HepG2 (cell line): ENCODE data around the gene SMOC1. TPM values are rescaled to one million over a fixed set of nuclear protein-coding genes. Genes with fewer than 3 reads are reported as not detected.

ENCODE experiments used
- HOXA7 ChIP-seq: sonication (generic); formaldehyde crosslinking; IDR thresholded peaks from 2 replicates; pipeline ENCODE4 v1.8.1; 2022; ENCODE audit warnings: mild to moderate bottlenecking, missing genetic modification reagents, moderate library complexity
- JARID2 ChIP-seq: sonication (generic); formaldehyde crosslinking; IDR thresholded peaks from 2 replicates; pipeline ENCODE4 v1.8.1; 2023; ENCODE audit warnings: missing genetic modification reagents, inconsistent platforms; ENCODE audit not compliant: insufficient replicate concordance
- MAZ ChIP-seq, 2 experiments: sonication (generic) in 1 of 2; formaldehyde crosslinking in 1 of 2; IDR thresholded peaks; 2 replicates each; pipeline versions ENCODE4 v1.5.0 to v1.6.1; 2012 to 2020; ENCODE audit warnings: low read depth in 2 of 2, mild to moderate bottlenecking in 2 of 2, borderline replicate concordance in 1 of 2, improper control_type of control experiment in 1 of 2, low read length in 1 of 2, missing genetic modification reagents in 1 of 2, moderate library complexity in 1 of 2
- MXI1 ChIP-seq: IDR thresholded peaks from 3 replicates; pipeline ENCODE4 v1.6.1; 2012; ENCODE audit warnings: low read depth, low read length, inconsistent platforms, borderline replicate concordance
- NPAS2 ChIP-seq: sonication (generic); formaldehyde crosslinking; IDR thresholded peaks from 2 replicates; pipeline ENCODE4 v1.8.0; 2022; ENCODE audit warnings: mild to moderate bottlenecking, missing genetic modification reagents, borderline replicate concordance
- ONECUT2 ChIP-seq: sonication (generic); formaldehyde crosslinking; IDR thresholded peaks from 2 replicates; pipeline ENCODE4 v1.4.0; 2020; ENCODE audit warnings: missing genetic modification reagents
- PHF5A ChIP-seq: IDR thresholded peaks from one replicate; pipeline ENCODE4 v1.6.1; 2018; ENCODE audit warnings: low read depth, missing genetic modification reagents; ENCODE audit not compliant: unreplicated experiment
- SRY ChIP-seq: sonication (generic); formaldehyde crosslinking; IDR thresholded peaks from 2 replicates; pipeline ENCODE4 v1.8.0; 2022; ENCODE audit warnings: mild to moderate bottlenecking, missing genetic modification reagents
- TBL1XR1 ChIP-seq: fragments of 150-350 bp; IDR thresholded peaks from 2 replicates; pipeline ENCODE4 v1.6.1; 2014; ENCODE audit warnings: borderline replicate concordance, low read length; ENCODE audit not compliant: partially characterized antibody
- TEF ChIP-seq: sonication (generic); formaldehyde crosslinking; IDR thresholded peaks from 2 replicates; pipeline ENCODE4 v1.5.0; 2020; ENCODE audit warnings: missing genetic modification reagents
- TGIF2 ChIP-seq: IDR thresholded peaks from 2 replicates; pipeline ENCODE4 v1.6.1; 2016; ENCODE audit warnings: control low read depth, missing compliant biosample characterization
- THYN1 ChIP-seq: sonication (generic); formaldehyde crosslinking; IDR thresholded peaks from 2 replicates; pipeline ENCODE4 v1.8.1; 2023; ENCODE audit warnings: low read depth, mild to moderate bottlenecking, moderate library complexity, missing genetic modification reagents, borderline replicate concordance
- ZNF317 ChIP-seq: sonication (generic); formaldehyde crosslinking; IDR thresholded peaks from 2 replicates; pipeline ENCODE4 v1.5.0; 2020; ENCODE audit warnings: mild to moderate bottlenecking, missing genetic modification reagents
- ZNF512B ChIP-seq: sonication (generic); formaldehyde crosslinking; IDR thresholded peaks from 2 replicates; pipeline ENCODE4 v1.5.1; 2020; ENCODE audit warnings: missing genetic modification reagents, mild to moderate bottlenecking, borderline replicate concordance
- ZNF567 ChIP-seq: sonication (generic); formaldehyde crosslinking; IDR thresholded peaks from 2 replicates; pipeline ENCODE4 v1.8.1; 2023; ENCODE audit warnings: mild to moderate bottlenecking, missing genetic modification reagents, borderline replicate concordance
- ZNF569 ChIP-seq: sonication (generic); formaldehyde crosslinking; IDR thresholded peaks from 2 replicates; pipeline ENCODE4 v1.5.0; 2020; ENCODE audit warnings: mild to moderate bottlenecking, missing genetic modification reagents, moderate library complexity, borderline replicate concordance
- ZNF746 ChIP-seq: sonication (generic); formaldehyde crosslinking; IDR thresholded peaks from 2 replicates; pipeline ENCODE4 v1.8.0; 2022; ENCODE audit warnings: mild to moderate bottlenecking, missing genetic modification reagents
- ZSCAN30 ChIP-seq: sonication (generic); formaldehyde crosslinking; IDR thresholded peaks from 2 replicates; pipeline ENCODE4 v1.5.0; 2020; ENCODE audit warnings: mild to moderate bottlenecking, missing genetic modification reagents
- polyA plus RNA-seq, 8 experiments: library from polyadenylated mRNA; depleted of rRNA in 3 of 8; stranded (reverse) in 7 of 8; unstranded in 1 of 8; fragments of >200 nt; fragmentation: Illumina TruSeq in 4 of 8; extraction: Trizol in 4 of 8; gene quantifications; 2 replicates each; pipeline versions ENCODE4 v1.2.1 to v1.2.3, GENCODE V29; 2011 to 2016; ENCODE audit warnings: low read depth in 4 of 8, missing spikeins in 1 of 8, mixed read lengths in 1 of 8; ENCODE audit not compliant: insufficient read depth in 1 of 8
- total RNA-seq, 5 experiments: library from RNA; depleted of rRNA; stranded (reverse); fragments of >200 nt; fragmentation: Illumina TruSeq; extraction: Trizol; gene quantifications; 2 replicates each; pipeline ENCODE4 v1.2.3, GENCODE V29; 2016; ENCODE audit warnings: low read depth in 1 of 5
- TF ChIP-seq, protein P1 (sequence below): sonication (generic); formaldehyde crosslinking; IDR thresholded peaks from 2 replicates; pipeline ENCODE4 v1.9.0; 2022; ENCODE audit warnings: low read depth, missing genetic modification reagents
- TF ChIP-seq, protein P2 (sequence below): IDR thresholded peaks from 2 replicates; pipeline ENCODE4 v1.6.1; 2018; ENCODE audit warnings: missing genetic modification reagents
- TF ChIP-seq, protein P3 (sequence below): sonication (generic); formaldehyde crosslinking; IDR thresholded peaks from 2 replicates; pipeline ENCODE4 v1.4.0; 2020; ENCODE audit warnings: missing genetic modification reagents, borderline replicate concordance

Gene SMOC1
- total and polyA plus RNA-seq, 2 of the 13 experiments (the other 11 are each of a cell fraction or from before 2014, with no cell fraction given): 17.8 to 35.6 TPM

GRCh38 chr14:70073924-70074566 is 194.8 kb downstream of the SMOC1 start (continued):
- TF ChIP-seq TEF (CRISPR knock-in tag) (no peak), ZNF569 (CRISPR knock-in tag) (no peak), TBL1XR1 (no peak), ZNF317 (CRISPR knock-in tag) (no peak), ONECUT2 (CRISPR knock-in tag) (no peak), ZNF512B (CRISPR knock-in tag) (no peak), ZNF746 (CRISPR knock-in tag) (no peak), SRY (CRISPR knock-in tag) (no peak), THYN1 (CRISPR knock-in tag) (no peak), MAZ (IDR thresholded peaks at IDR 0.05; ENCODE audit: borderline replicate concordance, low read depth, low read length) (no peak), MAZ (CRISPR knock-in tag; IDR thresholded peaks at IDR 0.05; ENCODE audit: low read depth) (no peak), MXI1 (no peak), ZSCAN30 (CRISPR knock-in tag) (no peak), TGIF2 (CRISPR knock-in tag) (peak; percentile 71), PHF5A (CRISPR knock-in tag) (no peak), JARID2 (CRISPR knock-in tag) (no peak), NPAS2 (CRISPR knock-in tag) (no peak), HOXA7 (CRISPR knock-in tag) (no peak), ZNF567 (CRISPR knock-in tag) (no peak)
- TF ChIP-seq, protein P1, sequence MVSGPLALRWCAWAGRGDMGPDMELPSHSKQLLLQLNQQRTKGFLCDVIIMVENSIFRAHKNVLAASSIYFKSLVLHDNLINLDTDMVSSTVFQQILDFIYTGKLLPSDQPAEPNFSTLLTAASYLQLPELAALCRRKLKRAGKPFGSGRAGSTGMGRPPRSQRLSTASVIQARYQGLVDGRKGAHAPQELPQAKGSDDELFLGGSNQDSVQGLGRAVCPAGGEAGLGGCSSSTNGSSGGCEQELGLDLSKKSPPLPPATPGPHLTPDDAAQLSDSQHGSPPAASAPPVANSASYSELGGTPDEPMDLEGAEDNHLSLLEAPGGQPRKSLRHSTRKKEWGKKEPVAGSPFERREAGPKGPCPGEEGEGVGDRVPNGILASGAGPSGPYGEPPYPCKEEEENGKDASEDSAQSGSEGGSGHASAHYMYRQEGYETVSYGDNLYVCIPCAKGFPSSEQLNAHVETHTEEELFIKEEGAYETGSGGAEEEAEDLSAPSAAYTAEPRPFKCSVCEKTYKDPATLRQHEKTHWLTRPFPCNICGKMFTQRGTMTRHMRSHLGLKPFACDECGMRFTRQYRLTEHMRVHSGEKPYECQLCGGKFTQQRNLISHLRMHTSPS (CRISPR knock-in tag): no peak
- TF ChIP-seq, protein P2, sequence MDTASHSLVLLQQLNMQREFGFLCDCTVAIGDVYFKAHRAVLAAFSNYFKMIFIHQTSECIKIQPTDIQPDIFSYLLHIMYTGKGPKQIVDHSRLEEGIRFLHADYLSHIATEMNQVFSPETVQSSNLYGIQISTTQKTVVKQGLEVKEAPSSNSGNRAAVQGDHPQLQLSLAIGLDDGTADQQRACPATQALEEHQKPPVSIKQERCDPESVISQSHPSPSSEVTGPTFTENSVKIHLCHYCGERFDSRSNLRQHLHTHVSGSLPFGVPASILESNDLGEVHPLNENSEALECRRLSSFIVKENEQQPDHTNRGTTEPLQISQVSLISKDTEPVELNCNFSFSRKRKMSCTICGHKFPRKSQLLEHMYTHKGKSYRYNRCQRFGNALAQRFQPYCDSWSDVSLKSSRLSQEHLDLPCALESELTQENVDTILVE (CRISPR knock-in tag): peak; percentile 73; the same call in 1 of the 2 replicates
- TF ChIP-seq, protein P3, sequence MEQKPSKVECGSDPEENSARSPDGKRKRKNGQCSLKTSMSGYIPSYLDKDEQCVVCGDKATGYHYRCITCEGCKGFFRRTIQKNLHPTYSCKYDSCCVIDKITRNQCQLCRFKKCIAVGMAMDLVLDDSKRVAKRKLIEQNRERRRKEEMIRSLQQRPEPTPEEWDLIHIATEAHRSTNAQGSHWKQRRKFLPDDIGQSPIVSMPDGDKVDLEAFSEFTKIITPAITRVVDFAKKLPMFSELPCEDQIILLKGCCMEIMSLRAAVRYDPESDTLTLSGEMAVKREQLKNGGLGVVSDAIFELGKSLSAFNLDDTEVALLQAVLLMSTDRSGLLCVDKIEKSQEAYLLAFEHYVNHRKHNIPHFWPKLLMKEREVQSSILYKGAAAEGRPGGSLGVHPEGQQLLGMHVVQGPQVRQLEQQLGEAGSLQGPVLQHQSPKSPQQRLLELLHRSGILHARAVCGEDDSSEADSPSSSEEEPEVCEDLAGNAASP (CRISPR knock-in tag): peak; percentile 59; the same call in 1 of the 2 replicates
